ENCODE measurements around the gene DNAJB9. TPM values are rescaled to one million over a fixed set of nuclear protein-coding genes. Genes with fewer than 3 reads are reported as not detected.

Gene DNAJB9
- total and polyA plus RNA-seq, 2 of the 8 experiments (the other 6 are each of a cell fraction or from before 2014, with no cell fraction given) = 1.8 to 9.7 TPM

- peak; percentile 6; the same call in 1 of the 2 replicates for TF ChIP-seq MAFK (IDR thresholded peaks at IDR 0.05; ENCODE audit: low read depth, low read length)
- TF ChIP-seq, protein P1, sequence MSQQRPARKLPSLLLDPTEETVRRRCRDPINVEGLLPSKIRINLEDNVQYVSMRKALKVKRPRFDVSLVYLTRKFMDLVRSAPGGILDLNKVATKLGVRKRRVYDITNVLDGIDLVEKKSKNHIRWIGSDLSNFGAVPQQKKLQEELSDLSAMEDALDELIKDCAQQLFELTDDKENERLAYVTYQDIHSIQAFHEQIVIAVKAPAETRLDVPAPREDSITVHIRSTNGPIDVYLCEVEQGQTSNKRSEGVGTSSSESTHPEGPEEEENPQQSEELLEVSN (IDR thresholded peaks at IDR 0.05) = peak; percentile 97
- TF ChIP-seq CBX5 (IDR thresholded peaks at IDR 0.05; ENCODE audit: low read depth, low read length) = no peak
- no peak for TF ChIP-seq TCF12 (IDR thresholded peaks at IDR 0.05; ENCODE audit: low read depth, low read length)
- no peak for TF ChIP-seq SUZ12 (IDR thresholded peaks at IDR 0.05; ENCODE audit: low read length)
- TF ChIP-seq BRCA1 (IDR thresholded peaks at IDR 0.05; ENCODE audit: low read depth, low read length) = no peak
- no peak for TF ChIP-seq JUN (IDR thresholded peaks at IDR 0.05; ENCODE audit: low read depth, low read length)
- TF ChIP-seq JUND (IDR thresholded peaks at IDR 0.05; ENCODE audit: low read length) = no peak; the same call in 1 of the 2 replicates
- peak; percentile 81 for TF ChIP-seq TAF7 (optimal IDR thresholded peaks at IDR 0.05; ENCODE audit: borderline replicate concordance, low read depth, low read length)
- TF ChIP-seq TBP (IDR thresholded peaks at IDR 0.05; ENCODE audit: low read depth, low read length) = peak; percentile 65
- TF ChIP-seq SIX5 (IDR thresholded peaks at IDR 0.05; ENCODE audit: low read depth, low read length) = no peak
- TF ChIP-seq CREB1 (IDR thresholded peaks at IDR 0.05) = peak; percentile 92
- TF ChIP-seq FOSL1 (IDR thresholded peaks at IDR 0.05; ENCODE audit: insufficient read depth, low read depth, low read length) = no peak
- TF ChIP-seq RBBP5 (IDR thresholded peaks at IDR 0.05; ENCODE audit: borderline replicate concordance, low read depth, low read length) = 0 out of 2 replicates have a peak, but pooled peaks have one; percentile 63
- peak; percentile 73 for TF ChIP-seq CEBPB (IDR thresholded peaks at IDR 0.05; ENCODE audit: low read depth, low read length)
- TF ChIP-seq YY1 (IDR thresholded peaks at IDR 0.05; ENCODE audit: low read depth, low read length) = no peak
- no peak for TF ChIP-seq KDM5A (IDR thresholded peaks at IDR 0.05; ENCODE audit: low read length)
- no peak; a peak in 1 of 3 replicates for TF ChIP-seq EP300 (IDR thresholded peaks at IDR 0.05; ENCODE audit: borderline replicate concordance in 1 of 2, low read depth in 2 of 2, low read length in 2 of 2)
- no peak for TF ChIP-seq CTCF (IDR thresholded peaks at IDR 0.05; ENCODE audit: control extremely low read depth in 1 of 3, insufficient read depth in 1 of 3, low read depth in 1 of 3, low read length in 3 of 3)
- TF ChIP-seq PHF8 (conservative IDR thresholded peaks at IDR 0.05; ENCODE audit: low read depth, low read length) = no peak; the same call in none of the 2 replicates
Measured at GRCh38 chr7:108525985-108526767, 43.5 kb upstream of the DNAJB9 start, which contains the start of gene PNPLA8 (continued).
